Fibroblast of skin of left biceps (primary cell): ENCODE results near the gene FARS2.

Experiments
- DNase-seq, 2 experiments: peaks; one replicate each; pipeline ENCODE4 v3.0.0-alpha.2; 2013; ENCODE audit warnings: low read depth in 2 of 2

FARS2 gene

GRCh38 chr6:5753209-5753608 lies 491.9 kb downstream of the FARS2 start:
- no peak for DNase-seq

GRCh38 chr6:5754904-5755303 lies 493.6 kb downstream of the FARS2 start:
- no peak for DNase-seq

- DNase-seq, result no peak
Measured at GRCh38 chr6:5759571-5759970, 498.3 kb downstream of the FARS2 start.

GRCh38 chr6:5761370-5761769 lies 500.1 kb downstream of the FARS2 start:
- DNase-seq, result no peak

- no peak for DNase-seq
Measured at GRCh38 chr6:5762561-5762968, 501.3 kb downstream of the FARS2 start.

- no peak for DNase-seq
Measured at GRCh38 chr6:5763407-5763806, 502.1 kb downstream of the FARS2 start.

GRCh38 chr6:5763871-5764270 lies 502.6 kb downstream of the FARS2 start:
- no peak for DNase-seq

- no peak for DNase-seq
Measured at GRCh38 chr6:5764401-5764955, 503.2 kb downstream of the FARS2 start.

- no peak for DNase-seq
Measured at GRCh38 chr6:5765141-5765760, 503.9 kb downstream of the FARS2 start.

- no peak for DNase-seq
Measured at GRCh38 chr6:5766260-5766659, 504.9 kb downstream of the FARS2 start.

GRCh38 chr6:5767471-5767870 lies 506.2 kb downstream of the FARS2 start:
- no peak for DNase-seq

- DNase-seq, result no peak
Measured at GRCh38 chr6:5771211-5771610, 509.9 kb downstream of the FARS2 start.

GRCh38 chr6:5771759-5772390 lies 510.6 kb downstream of the FARS2 start:
- DNase-seq, result no peak

- no peak for DNase-seq
Measured at GRCh38 chr6:5772408-5773120, 511.3 kb downstream of the FARS2 start.

GRCh38 chr6:5776104-5776503 lies 514.8 kb downstream of the FARS2 start:
- no peak for DNase-seq

GRCh38 chr6:5776706-5777390 lies 515.5 kb downstream of the FARS2 start:
- DNase-seq, result no peak

GRCh38 chr6:5778317-5778857 lies 517.1 kb downstream of the FARS2 start:
- DNase-seq, result no peak

GRCh38 chr6:5778906-5779305 lies 517.6 kb downstream of the FARS2 start:
- no peak for DNase-seq

- no peak for DNase-seq
Measured at GRCh38 chr6:5781019-5781418, 519.7 kb downstream of the FARS2 start.

- no peak for DNase-seq
Measured at GRCh38 chr6:5781966-5782556, 520.7 kb downstream of the FARS2 start.

- DNase-seq, result no peak
Measured at GRCh38 chr6:5782783-5783547, 521.7 kb downstream of the FARS2 start.
